ENCODE results near the gene PKIG. TPM values are rescaled to one million over a fixed set of nuclear protein-coding genes. Genes with fewer than 3 reads are reported as not detected.

Gene PKIG
- total RNA-seq, 1 donor from 2014 or later = 42.0 TPM

GRCh38 chr20:44625361-44625760 lies 43.0 kb downstream of the PKIG start:
- H3K27ac Mint-ChIP-seq (ENCODE audit: unreplicated experiment) = no peak overlapping the region
- H3K9me3 Mint-ChIP-seq (ENCODE audit: unreplicated experiment) = peaks cover 4% of the 10 kb centered on the region
- no peak for DNase-seq
- no peaks in the 10 kb centered on the region for H3K4me1 Mint-ChIP-seq (ENCODE audit: low read depth, unreplicated experiment)
- H3K36me3 Mint-ChIP-seq (ENCODE audit: unreplicated experiment) = peaks cover under 1% of the 10 kb centered on the region
- peaks cover 6% of the 10 kb centered on the region for H3K27me3 Mint-ChIP-seq (ENCODE audit: unreplicated experiment)
- no peak for TF ChIP-seq CTCF (IDR thresholded peaks at IDR 0.05; ENCODE audit: partially characterized antibody, unreplicated experiment)
- H3K4me3 Mint-ChIP-seq (ENCODE audit: unreplicated experiment) = no peak overlapping the region

- Mint-ChIP-seq H3K4me1 (ENCODE audit: low read depth, unreplicated experiment) (no peaks in the 10 kb centered on the region), H3K9me3 (ENCODE audit: unreplicated experiment) (peaks cover 5% of the 10 kb centered on the region), H3K27me3 (ENCODE audit: unreplicated experiment) (peaks cover 5% of the 10 kb centered on the region), H3K36me3 (ENCODE audit: unreplicated experiment) (no peaks in the 10 kb centered on the region), H3K4me3 (ENCODE audit: unreplicated experiment) (no peak overlapping the region), H3K27ac (ENCODE audit: unreplicated experiment) (no peak overlapping the region)
- no peak for TF ChIP-seq CTCF (IDR thresholded peaks at IDR 0.05; ENCODE audit: partially characterized antibody, unreplicated experiment)
- DNase-seq = no peak
These were observed 43.9 kb downstream of the PKIG start for GRCh38 chr20:44626278-44626677.

- no peak for TF ChIP-seq CTCF (IDR thresholded peaks at IDR 0.05; ENCODE audit: partially characterized antibody, unreplicated experiment)
- DNase-seq = no peak
- Mint-ChIP-seq H3K27ac (ENCODE audit: unreplicated experiment) (no peak overlapping the region), H3K27me3 (ENCODE audit: unreplicated experiment) (peaks cover 5% of the 10 kb centered on the region), H3K36me3 (ENCODE audit: unreplicated experiment) (no peaks in the 10 kb centered on the region), H3K4me3 (ENCODE audit: unreplicated experiment) (no peak overlapping the region), H3K9me3 (ENCODE audit: unreplicated experiment) (peaks cover 5% of the 10 kb centered on the region), H3K4me1 (ENCODE audit: low read depth, unreplicated experiment) (peaks cover 3% of the 10 kb centered on the region)
These were observed 45.1 kb downstream of the PKIG start for GRCh38 chr20:44627364-44628010.

GRCh38 chr20:44629017-44629385 lies 46.6 kb downstream of the PKIG start:
- DNase-seq = no peak
- Mint-ChIP-seq H3K4me3 (ENCODE audit: unreplicated experiment) (no peak overlapping the region), H3K27me3 (ENCODE audit: unreplicated experiment) (peaks cover 5% of the 10 kb centered on the region), H3K9me3 (ENCODE audit: unreplicated experiment) (peaks cover 5% of the 10 kb centered on the region), H3K36me3 (ENCODE audit: unreplicated experiment) (no peaks in the 10 kb centered on the region), H3K4me1 (ENCODE audit: low read depth, unreplicated experiment) (peaks cover 3% of the 10 kb centered on the region), H3K27ac (ENCODE audit: unreplicated experiment) (no peak overlapping the region)
- TF ChIP-seq CTCF (IDR thresholded peaks at IDR 0.05; ENCODE audit: partially characterized antibody, unreplicated experiment) = no peak

GRCh38 chr20:44629542-44629941 lies 47.2 kb downstream of the PKIG start:
- H3K27me3 Mint-ChIP-seq (ENCODE audit: unreplicated experiment) = peaks cover 5% of the 10 kb centered on the region
- H3K9me3 Mint-ChIP-seq (ENCODE audit: unreplicated experiment) = peaks cover 5% of the 10 kb centered on the region
- no peak for DNase-seq
- H3K27ac Mint-ChIP-seq (ENCODE audit: unreplicated experiment) = no peak overlapping the region
- no peak for TF ChIP-seq CTCF (IDR thresholded peaks at IDR 0.05; ENCODE audit: partially characterized antibody, unreplicated experiment)
- H3K4me3 Mint-ChIP-seq (ENCODE audit: unreplicated experiment) = no peak overlapping the region
- no peaks in the 10 kb centered on the region for H3K36me3 Mint-ChIP-seq (ENCODE audit: unreplicated experiment)
- H3K4me1 Mint-ChIP-seq (ENCODE audit: low read depth, unreplicated experiment) = peaks cover 3% of the 10 kb centered on the region

Measured in glutamatergic neuron (in vitro differentiated cells).